Measurements from ENCODE around the gene MEGF8.
A peak's percentile ranks its signal among the peaks of the same experiment; 100 is the strongest.

MEGF8 gene, protein sequence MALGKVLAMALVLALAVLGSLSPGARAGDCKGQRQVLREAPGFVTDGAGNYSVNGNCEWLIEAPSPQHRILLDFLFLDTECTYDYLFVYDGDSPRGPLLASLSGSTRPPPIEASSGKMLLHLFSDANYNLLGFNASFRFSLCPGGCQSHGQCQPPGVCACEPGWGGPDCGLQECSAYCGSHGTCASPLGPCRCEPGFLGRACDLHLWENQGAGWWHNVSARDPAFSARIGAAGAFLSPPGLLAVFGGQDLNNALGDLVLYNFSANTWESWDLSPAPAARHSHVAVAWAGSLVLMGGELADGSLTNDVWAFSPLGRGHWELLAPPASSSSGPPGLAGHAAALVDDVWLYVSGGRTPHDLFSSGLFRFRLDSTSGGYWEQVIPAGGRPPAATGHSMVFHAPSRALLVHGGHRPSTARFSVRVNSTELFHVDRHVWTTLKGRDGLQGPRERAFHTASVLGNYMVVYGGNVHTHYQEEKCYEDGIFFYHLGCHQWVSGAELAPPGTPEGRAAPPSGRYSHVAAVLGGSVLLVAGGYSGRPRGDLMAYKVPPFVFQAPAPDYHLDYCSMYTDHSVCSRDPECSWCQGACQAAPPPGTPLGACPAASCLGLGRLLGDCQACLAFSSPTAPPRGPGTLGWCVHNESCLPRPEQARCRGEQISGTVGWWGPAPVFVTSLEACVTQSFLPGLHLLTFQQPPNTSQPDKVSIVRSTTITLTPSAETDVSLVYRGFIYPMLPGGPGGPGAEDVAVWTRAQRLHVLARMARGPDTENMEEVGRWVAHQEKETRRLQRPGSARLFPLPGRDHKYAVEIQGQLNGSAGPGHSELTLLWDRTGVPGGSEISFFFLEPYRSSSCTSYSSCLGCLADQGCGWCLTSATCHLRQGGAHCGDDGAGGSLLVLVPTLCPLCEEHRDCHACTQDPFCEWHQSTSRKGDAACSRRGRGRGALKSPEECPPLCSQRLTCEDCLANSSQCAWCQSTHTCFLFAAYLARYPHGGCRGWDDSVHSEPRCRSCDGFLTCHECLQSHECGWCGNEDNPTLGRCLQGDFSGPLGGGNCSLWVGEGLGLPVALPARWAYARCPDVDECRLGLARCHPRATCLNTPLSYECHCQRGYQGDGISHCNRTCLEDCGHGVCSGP (N-terminal part only)

DNA sequence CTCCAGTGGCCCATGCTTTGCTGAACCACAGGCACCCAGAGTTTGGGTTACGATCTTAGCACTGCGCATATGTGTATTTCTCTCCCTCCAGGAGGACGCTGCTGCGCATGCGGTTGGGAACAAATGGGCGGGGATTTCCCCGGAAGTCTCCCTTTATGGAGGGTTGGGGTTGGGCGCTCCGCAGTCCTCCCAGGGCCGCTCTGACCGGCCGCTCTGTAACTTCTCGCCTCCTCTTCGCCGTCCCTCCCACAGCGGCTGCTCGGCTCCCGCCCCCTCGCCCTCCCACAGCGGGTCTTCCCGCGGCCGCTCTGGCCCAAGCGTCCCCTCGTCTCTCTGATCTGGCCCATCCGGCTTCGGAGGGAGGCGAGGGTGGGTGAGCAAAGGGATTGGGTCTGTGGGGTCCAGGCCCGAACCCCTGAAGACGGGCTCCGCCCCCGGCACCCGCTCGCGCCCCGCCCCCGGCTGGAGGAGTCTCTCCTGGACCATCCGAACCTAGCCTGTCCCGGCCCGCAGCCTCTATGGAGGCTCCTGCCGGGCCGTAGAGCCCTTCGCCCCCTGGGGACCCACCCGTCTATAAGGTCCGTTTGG lies at the start of gene MEGF8:
MEGF8 (plus strand) TSS at position 328 of the 588 bp plus-strand sequence. CDS start 609 bp downstream, outside the sequence.
- DNase-seq, result peak; percentile 96

DNA sequence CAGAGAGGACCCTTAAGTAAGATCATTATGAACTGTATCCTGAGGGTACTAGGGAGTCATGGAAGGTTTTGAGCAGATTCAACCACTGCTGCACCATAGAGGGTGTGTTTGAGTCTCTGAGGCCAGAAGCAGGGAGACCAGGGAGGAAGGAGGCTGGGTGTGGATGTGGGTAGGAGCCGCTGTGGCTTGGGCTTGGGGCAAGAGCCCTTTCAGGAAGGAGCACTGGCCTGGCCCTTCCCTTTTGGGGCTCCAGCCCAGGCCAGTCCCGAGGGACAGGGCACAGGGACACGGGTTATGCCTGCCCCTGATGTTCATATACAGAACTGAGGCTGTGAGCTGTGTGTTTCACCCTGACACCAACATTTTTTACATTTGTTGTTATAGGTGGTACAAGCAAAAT lies 49.2 kb upstream of the MEGF8 start:
- no peak for DNase-seq

DNA sequence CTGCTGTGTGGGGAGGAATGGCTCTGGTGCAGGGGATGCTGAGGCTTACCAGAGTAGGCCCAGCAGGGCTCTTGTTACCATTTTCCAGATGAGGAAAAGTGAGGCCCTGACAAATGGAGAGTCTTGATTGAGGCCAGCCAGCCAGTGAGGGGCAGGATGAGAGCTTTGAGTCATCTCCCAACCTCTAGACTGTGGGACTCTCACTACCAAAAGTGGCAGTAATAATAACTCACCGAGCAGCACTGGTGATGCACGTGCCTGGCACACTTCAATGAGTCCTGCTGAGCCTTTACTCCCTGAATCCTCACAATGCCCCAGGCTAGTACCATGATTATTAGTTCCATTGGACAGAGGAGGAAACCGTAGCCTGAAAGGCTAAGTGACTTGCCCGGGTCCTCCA lies 48.6 kb upstream of the MEGF8 start:
- DNase-seq, result no peak

DNA sequence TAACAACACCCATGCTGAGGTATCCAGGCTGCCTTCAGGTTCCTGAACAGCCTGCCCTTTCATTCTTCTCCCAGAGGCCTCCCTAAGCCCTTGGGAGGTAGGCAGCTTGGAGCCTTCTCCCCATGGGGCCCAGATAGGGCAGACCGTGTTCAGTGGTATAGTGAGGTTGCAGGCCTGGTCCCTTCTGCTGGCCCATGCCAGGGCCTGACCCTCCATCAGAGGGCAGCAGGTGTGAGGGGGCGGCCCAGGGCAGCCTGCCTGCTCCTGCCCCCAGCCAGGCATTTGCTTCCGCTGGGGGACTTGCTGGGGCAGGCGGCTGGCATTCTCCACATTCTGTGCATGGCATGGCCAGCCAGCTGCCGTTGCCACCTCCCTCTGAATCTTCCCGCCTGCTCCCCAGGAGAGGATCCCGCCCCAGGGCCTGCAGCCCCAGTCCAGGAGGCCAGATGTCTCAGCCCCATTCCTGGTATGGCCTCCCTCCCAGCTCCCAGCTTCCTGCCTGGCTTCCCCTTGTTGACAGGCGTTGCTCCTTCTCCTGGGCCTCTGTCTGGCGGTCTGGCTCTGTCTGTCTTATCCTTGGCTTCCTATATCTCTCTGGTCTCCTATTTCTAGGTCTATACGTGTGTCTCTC lies 47.5 kb upstream of the MEGF8 start:
- DNase-seq, result no peak

DNA sequence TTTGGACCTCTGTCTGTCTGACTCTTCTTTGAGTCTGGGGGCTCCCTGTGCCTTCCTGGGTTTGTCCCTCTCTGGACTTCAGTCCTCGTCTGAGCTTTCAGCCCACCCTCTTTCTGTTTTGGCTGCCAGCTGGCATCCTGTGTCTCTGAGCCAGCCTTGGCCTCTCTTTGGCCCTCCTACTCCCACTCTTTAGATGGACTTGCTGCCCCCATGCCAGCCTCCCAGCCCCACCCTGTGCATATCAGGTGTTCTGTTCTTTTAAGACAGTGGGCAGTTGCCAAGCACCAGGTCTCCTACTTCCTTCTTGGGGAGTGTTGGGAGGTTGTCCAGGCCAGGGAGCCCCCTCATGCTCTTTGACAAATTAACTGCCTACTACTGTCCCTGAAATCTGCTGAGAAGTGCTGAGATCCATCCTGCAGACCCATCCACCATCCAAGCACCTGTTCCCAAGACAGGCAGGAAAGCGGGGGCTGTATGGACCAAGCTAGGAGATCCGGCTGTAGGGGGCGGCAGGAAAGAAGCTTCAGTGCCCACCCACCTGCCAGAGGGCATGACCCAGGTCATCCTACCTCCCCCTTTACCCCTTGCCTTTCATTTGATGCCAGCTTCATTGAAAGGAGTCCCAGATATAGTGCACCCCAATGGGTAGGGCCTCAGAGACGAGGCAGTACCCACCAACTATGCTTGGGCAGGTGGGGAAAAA lies 46.8 kb upstream of the MEGF8 start:
- no peak for DNase-seq

DNA sequence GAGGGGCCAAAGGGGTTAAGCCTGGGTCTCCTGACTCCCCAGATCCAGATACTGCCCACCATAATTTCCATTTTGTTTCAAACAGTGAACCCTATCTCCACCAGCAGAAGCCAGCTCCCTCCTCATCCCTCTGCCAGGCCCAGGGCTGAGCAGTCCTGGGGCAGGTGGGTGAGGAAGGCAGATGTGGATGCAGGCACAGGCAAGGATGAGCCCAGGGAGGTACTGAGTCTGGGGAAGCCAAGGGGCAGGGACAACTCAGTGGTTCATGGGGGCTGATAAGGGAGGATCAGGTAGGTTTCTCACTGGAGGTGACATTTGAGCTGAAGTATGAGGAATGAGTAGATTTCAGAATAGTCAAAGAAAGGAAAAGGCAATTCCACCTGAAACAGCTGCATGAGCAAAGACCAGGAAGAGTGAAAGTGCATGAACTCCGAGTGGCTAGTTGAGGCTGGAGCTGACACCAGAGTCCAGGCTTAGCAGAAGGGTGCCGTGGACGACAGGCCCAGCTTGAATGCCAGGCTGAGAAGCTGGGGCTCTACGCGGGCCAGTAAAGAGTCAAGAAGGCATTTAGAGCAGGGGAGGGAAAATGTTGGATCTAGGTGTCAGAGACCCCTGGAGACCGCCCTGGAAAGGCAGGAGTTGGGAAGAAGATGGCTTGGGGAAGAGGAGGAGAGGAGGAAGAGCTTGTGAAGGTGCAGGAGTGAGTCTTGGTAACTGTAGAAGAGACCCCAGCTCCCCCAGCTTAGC lies 46.1 kb upstream of the MEGF8 start:
- DNase-seq, result no peak

DNA sequence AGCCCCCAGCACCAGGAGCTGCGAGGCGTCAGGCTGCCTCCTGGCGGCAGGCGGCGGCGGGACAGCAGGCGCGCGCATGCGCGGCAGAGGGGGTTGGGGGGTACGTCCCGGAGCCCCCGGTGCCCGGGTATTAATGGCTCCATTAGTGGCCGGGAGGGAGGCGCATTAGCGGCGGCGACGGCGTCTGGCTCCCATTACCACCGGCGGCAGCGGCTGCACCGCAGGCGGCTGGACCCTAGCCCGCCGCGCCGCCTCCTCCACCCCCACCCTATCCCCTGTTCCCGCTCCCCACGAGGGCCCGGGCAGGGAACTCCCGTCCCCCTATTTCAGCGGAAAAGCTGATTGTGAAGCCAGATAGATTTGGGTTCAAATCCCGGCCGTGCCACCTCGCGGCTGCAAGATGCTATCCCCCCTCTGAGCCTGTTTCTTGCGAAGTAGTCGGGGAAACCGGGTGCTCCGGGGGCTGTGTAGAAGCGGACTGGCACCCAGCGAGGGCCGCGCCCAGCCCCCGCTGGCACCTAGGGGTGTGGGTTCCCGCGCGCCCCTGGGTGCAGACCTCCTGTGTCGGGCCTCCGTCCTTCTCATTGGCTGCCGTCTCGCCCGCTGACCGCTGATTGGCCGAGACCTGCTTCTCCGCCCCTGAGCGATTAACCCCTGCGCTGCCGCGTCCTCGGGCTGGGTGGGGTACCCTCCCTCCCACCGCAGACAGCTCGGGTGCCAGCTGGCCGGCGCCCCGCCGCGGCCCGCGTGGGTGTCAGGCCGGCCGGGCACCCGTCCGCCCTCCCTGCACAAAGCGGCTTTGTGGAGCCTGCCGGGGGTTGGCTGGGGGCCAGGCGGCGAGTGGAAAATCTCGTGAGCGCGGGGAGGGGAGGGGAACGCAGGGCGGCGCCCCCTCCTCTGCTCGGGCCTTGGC lies 45.3 kb upstream of the MEGF8 start:
- DNase-seq, result peak; percentile 83

DNA sequence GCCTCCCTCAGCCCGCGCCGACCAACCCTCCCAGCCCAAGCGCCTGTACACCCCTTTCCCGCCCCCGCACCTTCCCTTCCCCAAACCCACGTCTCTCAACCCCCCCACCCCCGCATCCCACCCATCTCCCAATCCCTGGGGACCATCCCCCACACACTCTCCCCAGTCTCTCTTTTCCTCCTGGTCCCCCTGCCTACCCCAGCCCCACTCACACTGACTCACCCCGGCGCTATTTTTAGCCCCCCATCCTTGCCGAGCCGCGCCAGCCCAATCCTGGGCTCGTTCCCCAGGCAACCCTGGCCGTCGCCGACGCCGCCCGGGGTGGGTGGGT lies 44.7 kb upstream of the MEGF8 start:
- DNase-seq, result no peak

DNA sequence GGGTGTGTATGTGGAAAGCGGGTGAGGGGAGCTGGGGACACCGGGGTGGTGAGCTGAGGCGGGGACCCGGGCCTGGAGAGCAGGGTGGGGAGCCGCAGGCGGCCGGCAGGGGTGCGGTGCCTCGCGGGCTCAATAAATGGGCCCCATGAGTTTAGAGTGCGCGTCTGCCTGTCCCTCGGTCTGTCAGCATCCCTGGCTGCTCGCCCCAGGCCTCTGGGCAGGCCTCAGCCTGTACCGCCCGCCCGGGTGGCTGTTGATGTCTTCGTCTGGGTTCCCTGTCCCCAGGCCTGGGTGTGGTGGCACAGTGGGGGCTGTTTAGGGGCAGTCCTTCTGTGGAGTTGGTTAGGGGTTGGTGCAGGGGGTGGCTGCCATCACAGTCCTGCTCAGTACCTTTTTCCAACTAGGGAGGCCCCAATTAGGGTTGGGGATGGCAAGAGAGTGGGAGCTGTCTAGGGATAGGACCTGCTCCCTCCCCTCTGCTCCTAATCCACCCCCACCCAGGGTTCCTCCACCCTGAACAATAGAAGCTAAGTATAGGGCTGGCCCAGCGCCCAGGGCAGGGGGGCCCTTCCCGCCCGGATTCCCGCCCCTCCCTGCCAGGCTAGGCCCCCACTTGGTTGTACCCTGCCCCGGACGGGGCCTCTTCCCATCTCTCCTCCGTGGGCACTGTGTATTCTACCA lies 44.1 kb upstream of the MEGF8 start:
- DNase-seq, result peak; percentile 49

DNA sequence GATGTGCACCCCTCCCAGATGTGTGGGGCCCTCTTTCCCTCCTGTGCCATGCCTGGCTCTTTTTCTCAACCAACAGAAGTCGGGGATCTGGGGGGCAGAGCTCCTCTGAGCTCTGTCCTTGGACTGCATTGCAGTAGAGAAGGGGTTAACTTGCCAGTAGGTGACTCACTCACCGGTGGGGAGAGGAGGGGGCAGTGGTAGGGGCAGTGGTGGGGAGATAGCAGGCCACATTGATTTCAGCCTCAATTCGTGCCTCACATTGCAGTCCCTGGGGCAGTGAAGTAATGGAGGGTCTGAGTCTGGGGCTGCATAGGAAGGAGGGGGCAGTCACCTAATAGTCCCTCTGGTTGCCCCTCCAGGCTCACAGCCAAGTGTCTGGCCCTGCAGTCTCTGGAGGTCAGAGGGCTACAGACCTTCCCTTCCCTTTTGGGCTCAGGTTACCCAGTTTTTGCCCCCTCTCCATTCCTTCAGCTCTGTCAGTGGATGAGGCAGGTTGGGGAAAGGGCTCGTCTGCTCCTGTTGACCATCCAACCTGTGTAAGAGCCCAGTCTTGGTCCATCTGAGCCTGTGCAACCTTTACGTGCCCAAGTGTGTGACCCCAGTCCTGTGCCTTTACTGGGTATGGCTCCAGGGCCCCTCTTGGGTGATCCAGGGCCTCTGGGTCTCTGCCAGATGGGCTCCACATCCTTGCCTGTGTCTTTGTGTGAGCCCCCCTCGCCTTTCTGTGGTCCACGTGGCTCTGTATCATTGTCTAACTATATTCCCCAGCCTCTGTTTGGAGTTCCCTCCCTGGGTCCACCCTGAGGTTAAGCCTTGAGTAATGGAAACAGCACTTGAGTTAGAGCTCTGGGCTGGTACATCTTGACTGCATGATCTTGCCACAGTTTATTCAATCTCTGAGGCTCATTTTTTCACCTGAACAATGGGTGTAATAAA lies 43.3 kb upstream of the MEGF8 start:
- DNase-seq, result no peak

DNA sequence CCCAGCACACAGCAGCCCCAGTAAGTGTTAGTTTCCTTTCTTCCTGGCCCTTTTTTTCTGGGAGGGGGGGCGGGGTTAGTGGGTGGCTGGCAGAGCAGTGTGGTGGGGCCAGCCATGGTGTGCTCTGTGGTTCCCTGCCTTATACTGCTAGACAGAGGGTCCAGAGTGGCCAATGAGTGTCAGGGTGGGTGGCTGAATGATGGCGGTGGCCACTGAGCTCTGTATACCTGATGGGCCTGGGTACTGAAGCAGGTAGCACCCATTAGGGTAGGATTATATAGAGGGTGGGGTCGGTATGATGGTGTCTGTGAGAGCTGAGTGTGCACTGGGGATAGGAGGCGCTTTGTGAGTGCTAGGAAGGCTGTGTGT lies 42.6 kb upstream of the MEGF8 start:
- DNase-seq, result no peak

DNA sequence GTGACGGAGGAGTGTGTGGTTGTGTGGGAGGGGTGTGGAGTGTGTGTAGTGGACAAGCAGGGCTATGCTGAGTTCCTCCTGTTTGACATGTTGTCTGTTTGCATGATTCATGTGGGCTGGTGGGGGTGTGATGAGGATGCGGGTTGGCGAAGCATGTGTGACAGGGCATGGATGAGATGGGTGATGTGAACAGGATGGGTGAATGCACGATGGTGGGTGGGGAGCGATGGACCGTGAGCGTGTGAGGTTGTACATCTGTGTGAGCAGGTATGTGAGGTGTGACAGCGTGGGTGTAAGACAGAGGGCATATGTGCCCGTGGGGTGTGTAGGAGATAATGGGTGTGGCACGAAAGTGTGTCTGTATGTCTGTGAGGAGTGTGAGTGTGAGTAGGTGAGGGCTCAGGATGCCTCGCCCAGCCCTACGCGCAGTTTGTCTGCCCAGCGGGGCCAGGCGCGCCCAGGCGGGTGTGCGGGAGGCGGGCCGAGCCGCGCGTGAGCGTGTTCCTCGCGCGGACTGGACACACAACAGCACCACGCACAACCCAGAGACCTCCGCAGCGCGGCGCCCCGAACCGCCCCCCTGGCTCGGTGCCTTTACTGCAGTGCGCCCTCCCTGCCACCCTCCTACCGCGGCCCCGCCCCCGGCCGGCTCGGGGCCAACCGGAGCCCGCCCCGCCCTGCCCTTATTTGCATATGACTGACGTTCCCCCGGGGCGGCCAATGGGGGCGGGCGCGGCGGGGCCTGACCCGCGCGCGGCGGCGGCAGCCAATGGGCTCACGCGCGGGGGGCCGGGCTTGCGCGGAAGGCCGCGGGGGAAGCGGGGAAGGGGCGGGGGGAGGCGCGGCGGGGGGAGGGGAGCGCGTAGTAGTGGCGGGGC lies 42.0 kb upstream of the MEGF8 start:
- peak; percentile 93 for DNase-seq

DNA sequence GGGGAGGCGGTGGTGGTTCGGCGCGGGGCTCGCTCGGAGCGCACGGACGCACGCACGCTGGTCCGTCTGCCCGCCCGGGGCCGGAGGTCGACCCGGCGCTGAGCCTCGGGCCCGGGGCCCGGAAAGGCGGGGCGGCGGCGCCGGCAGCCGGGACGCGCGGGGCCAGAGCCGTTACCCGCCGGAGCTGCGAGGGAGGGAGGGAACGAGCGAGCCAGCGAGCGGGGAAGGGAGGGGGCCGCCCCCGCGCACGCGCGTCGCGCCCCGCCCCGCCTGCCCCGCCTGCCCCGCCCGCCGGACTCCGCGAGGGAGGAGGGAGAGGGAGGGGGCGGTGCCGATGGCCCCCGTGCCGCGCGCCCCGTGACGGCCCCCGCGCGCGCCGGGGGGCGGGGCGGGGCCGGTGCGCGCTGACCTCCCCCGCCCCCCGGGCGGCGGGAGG lies 41.4 kb upstream of the MEGF8 start:
- DNase-seq, result peak; percentile 83

DNA sequence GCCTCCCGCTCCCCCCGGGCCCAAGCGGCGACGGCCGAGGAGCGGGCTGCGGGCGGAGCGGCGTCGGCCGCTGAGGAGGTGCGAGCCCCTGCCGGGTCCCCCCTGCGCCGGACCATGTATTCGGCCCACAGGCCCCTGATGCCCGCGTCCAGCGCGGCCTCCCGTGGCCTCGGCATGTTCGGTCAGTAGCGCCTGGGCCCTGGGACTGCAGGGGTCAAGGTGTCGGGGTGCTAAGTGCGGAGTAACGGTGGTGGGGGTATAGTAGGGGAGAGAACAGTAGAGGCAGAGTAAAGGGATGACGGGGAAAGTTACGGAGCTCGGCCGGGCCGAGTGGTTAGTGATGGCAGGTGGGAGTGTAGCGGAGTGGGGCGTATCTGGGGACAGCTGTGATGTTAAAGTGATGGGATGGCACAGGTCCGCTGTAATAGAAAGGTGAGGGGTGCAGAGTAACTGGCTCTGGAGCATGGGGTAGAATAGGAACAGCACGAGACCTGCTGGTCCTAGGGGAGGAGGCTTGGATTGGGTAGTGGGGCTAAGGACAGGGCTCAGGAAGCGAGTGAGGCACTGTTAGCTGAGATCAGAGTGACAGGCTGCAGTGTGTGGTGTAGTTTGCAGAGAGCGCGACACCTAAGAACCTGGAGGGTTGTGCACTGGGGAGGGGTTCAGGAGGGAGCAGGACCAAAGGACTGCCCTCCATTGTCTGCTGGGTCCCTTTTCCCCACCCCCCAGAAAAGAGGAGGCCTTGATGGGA lies 40.7 kb upstream of the MEGF8 start:
- no peak for DNase-seq

DNA sequence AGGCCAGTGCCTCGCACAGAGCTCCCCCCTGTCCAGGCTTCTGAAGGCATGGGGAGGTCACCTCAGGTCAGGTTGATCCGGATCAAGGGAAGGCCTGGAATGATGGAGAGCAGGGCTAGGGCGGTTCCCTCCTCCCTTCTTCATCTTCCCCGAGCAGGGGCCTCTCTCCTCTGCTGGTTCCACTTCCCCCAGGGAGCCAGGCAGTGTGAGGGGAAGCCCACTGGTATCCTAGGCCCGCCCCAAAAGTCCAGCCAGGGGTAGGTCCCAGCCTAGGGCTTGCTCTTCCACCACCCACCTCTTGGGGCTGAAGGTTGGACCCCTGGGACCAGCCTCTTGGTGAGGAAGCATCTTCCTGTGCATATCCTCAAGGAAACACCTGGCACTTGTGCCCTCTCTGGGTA lies 39.9 kb upstream of the MEGF8 start:
- DNase-seq, result no peak

DNA sequence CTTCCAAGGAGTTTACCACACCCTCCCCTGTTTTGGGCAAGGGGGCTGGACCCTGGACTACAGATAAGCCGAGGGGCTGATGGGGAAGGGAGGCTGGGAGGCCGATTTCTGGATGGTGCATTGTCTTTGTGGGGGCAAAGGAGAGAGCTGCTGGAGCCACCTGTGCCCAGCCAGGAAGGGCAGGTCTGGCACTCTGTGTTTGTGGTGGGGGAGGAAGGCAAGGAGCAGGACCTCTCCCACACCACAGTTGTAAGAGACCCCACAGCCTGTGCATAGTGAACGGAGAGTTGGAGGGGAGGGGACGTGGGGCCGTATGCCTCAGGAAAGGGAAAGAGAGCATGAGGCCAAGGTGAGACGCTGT lies 39.5 kb upstream of the MEGF8 start:
- no peak for DNase-seq

All from RPMI8226 (cell line).